ENCODE data around the gene HOMER3. TPM values are rescaled to one million over a fixed set of nuclear protein-coding genes. Genes with fewer than 3 reads are reported as not detected.

HOMER3 gene
- total RNA-seq, 4 donors from 2014 or later = 10.7 to 29.5 (median 18.6) TPM

DNA sequence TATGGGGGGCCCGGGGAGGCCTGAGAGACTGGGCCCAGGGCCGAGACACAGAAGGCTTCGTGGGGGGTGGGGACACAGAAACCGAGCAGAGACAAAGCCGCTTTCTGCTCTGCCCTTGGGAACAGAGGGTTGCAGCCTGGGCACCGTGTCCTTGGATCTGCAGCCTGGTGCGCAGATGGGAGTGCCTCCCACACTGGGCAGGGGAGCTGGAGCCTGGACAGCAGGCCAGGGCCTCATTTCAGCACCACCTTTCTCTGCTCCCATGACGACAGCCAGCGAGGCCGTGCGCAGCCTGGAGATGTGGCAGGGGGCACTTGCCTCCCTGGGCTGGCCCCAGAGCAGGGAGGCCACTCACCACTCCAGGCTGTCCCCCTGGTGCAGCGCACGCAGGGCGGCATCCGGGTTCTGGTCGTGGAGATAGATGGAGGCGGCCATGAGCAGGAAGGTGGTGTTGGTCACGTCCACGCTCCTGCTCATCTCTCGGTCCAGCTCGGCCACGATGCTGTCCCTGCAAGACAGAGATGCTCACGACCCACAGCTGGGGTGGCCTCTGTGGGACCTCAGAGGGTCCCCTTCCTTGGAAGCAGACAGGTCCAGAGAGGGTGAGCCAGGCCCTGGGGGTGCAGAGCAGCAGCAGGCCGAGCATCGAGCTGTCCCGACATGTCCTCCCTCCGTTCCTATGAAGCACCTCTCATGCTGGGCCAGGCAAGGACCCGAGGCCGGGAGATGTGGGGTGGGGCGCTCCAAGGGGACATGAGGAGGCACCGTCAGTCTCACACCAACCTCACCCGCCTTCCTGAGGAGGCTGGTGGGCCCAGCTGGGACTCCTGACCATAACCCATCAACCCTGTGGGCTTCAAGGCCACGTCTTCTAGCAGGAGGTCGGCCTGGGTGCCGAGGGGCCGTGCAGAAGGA lies 34.2 kb downstream of the HOMER3 start:
- Histone ChIP-seq H3K36me3 (peaks cover 9 to 97% (median 11%) of the 10 kb centered on the region in 3 donors), H3K4me3 (no peak overlapping the region), H3K27ac (no peak overlapping the region), H3K27me3 (no peaks in the 10 kb centered on the region), H3K9me3 (no peaks in the 10 kb centered on the region), H3K4me1 (no peaks in the 10 kb centered on the region)
- TF ChIP-seq POLR2A (IDR thresholded peaks at IDR 0.05) = no peak
- no peak for TF ChIP-seq CTCF (IDR thresholded peaks at IDR 0.05)
- DNase-seq = no peak
- 58 to 84% methylated on average over 8 to 9 of the region's 36 CpGs for WGBS, 2 donors
- intact Hi-C loops (cut with DNase I) = no loop called here

- Histone ChIP-seq H3K9me3 (no peaks in the 10 kb centered on the region), H3K27ac (no peak overlapping the region), H3K4me1 (no peaks in the 10 kb centered on the region), H3K27me3 (no peaks in the 10 kb centered on the region), H3K4me3 (no peak overlapping the region), H3K36me3 (peaks cover 9 to 97% (median 11%) of the 10 kb centered on the region in 3 donors)
- TF ChIP-seq POLR2A (IDR thresholded peaks at IDR 0.05) (no peak), CTCF (IDR thresholded peaks at IDR 0.05) (no peak)
- intact Hi-C loops (cut with DNase I) = no loop called here
- DNase-seq = no peak
- WGBS, 2 donors = 71 to 75% methylated on average over 11 to 12 of the region's 26 CpGs
Measured at GRCh38 chr19:18905513-18906236, 35.3 kb downstream of the HOMER3 start.

DNA sequence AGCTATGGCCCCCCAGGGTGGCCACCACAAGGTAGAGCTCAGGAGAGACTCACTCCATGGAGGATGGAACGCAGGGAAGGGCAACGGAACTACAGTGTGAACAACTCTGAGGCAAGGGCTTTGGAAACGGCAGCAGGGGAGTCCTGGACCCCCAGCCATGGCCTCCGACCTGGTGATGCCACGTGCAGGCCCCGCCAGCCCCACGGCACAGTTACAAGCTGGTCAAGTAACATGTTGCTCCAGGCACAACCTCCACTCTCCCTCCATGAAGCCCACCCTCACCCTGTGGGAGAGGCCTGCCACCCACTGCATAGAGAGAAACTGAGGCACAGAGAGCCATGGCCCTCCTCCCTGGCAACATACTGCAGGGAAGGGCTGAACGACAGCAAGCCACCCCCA lies 36.0 kb downstream of the HOMER3 start:
- Histone ChIP-seq H3K27me3 (no peaks in the 10 kb centered on the region), H3K4me1 (no peaks in the 10 kb centered on the region), H3K27ac (no peak overlapping the region), H3K4me3 (no peak overlapping the region), H3K36me3 (peaks cover 5 to 97% (median 11%) of the 10 kb centered on the region in 3 donors), H3K9me3 (no peaks in the 10 kb centered on the region)
- TF ChIP-seq POLR2A (IDR thresholded peaks at IDR 0.05) (no peak), CTCF (IDR thresholded peaks at IDR 0.05) (no peak)
- intact Hi-C loops (cut with DNase I) = no loop called here
- DNase-seq = no peak
- WGBS, 2 donors = 100% methylated on average over 1 of the region's 8 CpGs; no CpG with 5 or more reads in 1 of the 2 donors

- DNase-seq = no peak
- WGBS, 2 donors = 90 to 100% methylated on average over 2 to 7 of the region's 25 CpGs
- Histone ChIP-seq H3K4me3 (no peak overlapping the region), H3K36me3 (peaks cover 9 to 97% (median 13%) of the 10 kb centered on the region in 3 donors), H3K9me3 (no peaks in the 10 kb centered on the region), H3K27me3 (no peaks in the 10 kb centered on the region), H3K4me1 (no peaks in the 10 kb centered on the region), H3K27ac (no peak overlapping the region)
- intact Hi-C loops (cut with DNase I) = no loop called here
- TF ChIP-seq CTCF (IDR thresholded peaks at IDR 0.05) (no peak), POLR2A (IDR thresholded peaks at IDR 0.05) (no peak)
Measured at GRCh38 chr19:18904334-18905057, 36.5 kb downstream of the HOMER3 start.

Measured in esophagus squamous epithelium (tissue), 5 donors.